NCI-H2196 (cell line): Measurements from ENCODE around the gene ZNF140.
A peak's percentile ranks its signal among the peaks of the same experiment; 100 is the strongest.

Experiments
- DNase-seq: peaks from one replicate; lab custom pipeline; 2025; ENCODE audit not compliant: unreplicated experiment; lab: John Stamatoyannopoulos, UW

The ZNF140 gene

GRCh38 chr12:133130038-133130807 is 49.5 kb downstream of the ZNF140 start, which contains the start of the genes ZNF10 and ZNF891:
ZNF10 (plus strand) TSS chr12:133130627; CDS start chr12:133144493, 13,866 bp downstream.
ZNF891 (minus strand) TSS chr12:133130274; CDS start chr12:133121918, 8,356 bp downstream.
- peak; percentile 96 for DNase-seq

GRCh38 chr12:133130808-133131128 is 50.0 kb downstream of the ZNF140 start:
- peak; percentile 42 for DNase-seq

GRCh38 chr12:133135747-133136146 is 55.0 kb downstream of the ZNF140 start:
- no peak for DNase-seq

GRCh38 chr12:133145981-133146380 is 65.3 kb downstream of the ZNF140 start:
- no peak for DNase-seq

GRCh38 chr12:133156125-133156690 is 75.5 kb downstream of the ZNF140 start:
- no peak for DNase-seq
